ENCODE results near the gene DBN1. TPM values are rescaled to one million over a fixed set of nuclear protein-coding genes. Genes with fewer than 3 reads are reported as not detected.
"Not testable (repeated sequence)": the region's sequence is repeated elsewhere in the genome, so short reads cannot be mapped to it uniquely, and the experiment has no call there.

DBN1 gene
- total RNA-seq, 1 donor from 2014 or later, result 269 TPM

DNA sequence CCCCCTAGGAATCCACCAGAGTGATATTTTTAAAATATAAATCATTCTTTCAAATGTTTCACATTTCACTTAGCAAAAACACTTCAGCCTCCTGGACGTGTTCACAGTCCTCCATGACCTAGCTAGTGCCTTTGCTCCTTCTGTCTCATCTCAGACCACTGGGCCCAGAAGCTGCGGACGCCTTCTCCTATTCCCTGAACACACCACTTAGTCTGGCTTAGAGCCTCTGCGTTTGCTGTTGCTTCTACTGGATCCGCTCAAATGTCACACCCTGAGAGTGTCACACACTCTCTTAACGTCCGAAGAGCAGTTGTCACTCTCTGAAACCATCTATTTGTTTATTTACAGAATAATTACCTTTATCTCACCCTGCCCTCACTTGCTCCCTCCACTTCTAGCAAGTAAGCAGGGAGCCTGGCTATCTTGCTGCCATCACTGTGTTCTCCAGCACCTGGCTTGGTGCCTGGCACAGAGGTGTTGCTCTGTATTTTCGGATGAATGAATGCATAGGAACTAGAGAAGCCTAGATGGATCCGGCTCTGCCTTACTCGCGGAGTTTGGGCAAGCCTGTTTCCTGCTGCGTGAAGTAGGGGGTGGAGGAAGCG is 48.1 kb downstream of the DBN1 start:
- Mint-ChIP-seq H3K27ac (peak overlapping the region; percentile 97), H3K36me3 (no peaks in the 10 kb centered on the region), H3K9me3 (no peaks in the 10 kb centered on the region), H3K4me1 (ENCODE audit: unreplicated experiment) (peaks cover 21% of the 10 kb centered on the region), H3K27me3 (no peaks in the 10 kb centered on the region), H3K4me3 (peak overlapping the region; percentile 97)
- DNase-seq (ENCODE audit: extremely low spot score, unreplicated experiment), result no peak
- TF ChIP-seq, protein P1, sequence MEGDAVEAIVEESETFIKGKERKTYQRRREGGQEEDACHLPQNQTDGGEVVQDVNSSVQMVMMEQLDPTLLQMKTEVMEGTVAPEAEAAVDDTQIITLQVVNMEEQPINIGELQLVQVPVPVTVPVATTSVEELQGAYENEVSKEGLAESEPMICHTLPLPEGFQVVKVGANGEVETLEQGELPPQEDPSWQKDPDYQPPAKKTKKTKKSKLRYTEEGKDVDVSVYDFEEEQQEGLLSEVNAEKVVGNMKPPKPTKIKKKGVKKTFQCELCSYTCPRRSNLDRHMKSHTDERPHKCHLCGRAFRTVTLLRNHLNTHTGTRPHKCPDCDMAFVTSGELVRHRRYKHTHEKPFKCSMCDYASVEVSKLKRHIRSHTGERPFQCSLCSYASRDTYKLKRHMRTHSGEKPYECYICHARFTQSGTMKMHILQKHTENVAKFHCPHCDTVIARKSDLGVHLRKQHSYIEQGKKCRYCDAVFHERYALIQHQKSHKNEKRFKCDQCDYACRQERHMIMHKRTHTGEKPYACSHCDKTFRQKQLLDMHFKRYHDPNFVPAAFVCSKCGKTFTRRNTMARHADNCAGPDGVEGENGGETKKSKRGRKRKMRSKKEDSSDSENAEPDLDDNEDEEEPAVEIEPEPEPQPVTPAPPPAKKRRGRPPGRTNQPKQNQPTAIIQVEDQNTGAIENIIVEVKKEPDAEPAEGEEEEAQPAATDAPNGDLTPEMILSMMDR (conservative IDR thresholded peaks at IDR 0.05), result no peak

DNA sequence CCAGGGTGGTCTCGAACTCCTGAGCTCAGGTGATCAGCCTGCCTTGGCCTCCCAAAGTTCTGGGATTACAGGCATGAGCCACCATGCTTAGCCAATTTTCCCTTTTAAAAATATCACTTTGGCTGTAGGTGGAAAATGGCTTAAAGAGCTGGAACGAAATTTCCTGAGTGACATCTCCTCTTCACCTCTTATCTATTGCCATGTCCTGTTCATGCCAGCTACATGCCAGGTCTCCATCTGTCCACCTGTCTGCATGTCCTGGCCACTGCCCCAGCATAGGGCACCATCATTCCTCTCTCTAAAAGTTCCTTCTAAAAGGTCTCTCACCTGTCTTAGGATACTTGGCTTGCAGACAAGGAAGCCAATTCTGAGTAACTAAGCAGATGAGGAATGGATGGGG is 49.8 kb downstream of the DBN1 start:
- TF ChIP-seq, protein P1 (conservative IDR thresholded peaks at IDR 0.05), result no peak
- Mint-ChIP-seq H3K36me3 (no peaks in the 10 kb centered on the region), H3K27me3 (no peaks in the 10 kb centered on the region), H3K4me1 (ENCODE audit: unreplicated experiment) (peaks cover 12% of the 10 kb centered on the region), H3K4me3 (no peak overlapping the region), H3K9me3 (no peaks in the 10 kb centered on the region), H3K27ac (no peak overlapping the region)
- no peak for DNase-seq (ENCODE audit: extremely low spot score, unreplicated experiment)

DNA sequence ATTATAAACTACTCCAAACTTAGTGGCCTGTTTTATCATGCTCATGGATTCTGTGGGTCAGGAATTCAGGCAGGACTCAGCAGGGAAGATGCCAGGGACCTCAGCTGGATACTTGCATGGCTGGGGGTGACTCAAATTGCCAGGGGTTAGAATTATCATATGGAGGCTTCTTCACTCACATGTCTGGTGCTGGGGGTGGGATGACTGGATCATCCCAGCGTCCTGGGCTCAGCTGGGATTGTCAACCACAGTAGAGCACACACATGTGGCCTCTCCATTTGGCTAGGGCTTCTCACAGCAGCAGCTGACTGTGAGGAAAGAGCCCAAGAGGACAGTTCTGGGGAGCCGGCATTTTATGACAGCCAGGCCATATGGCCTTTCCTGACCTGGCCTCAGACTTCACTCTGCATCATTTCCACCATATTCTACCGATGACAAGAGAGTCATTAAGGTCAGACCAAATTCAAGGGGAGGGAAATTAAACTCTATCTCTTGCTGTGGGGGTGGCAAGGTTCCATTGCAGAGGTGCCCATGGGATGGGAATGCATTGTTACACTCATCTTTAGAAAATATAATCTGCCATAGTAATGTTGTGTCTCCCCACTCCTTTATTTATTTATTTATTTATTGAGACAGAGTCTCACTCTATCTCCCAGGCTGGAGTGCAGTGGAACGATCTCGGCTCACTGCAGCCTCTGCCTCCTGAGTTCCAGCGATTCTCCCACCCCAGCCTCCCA is 52.2 kb downstream of the DBN1 start:
- peaks cover 6% of the 10 kb centered on the region for H3K4me1 Mint-ChIP-seq (ENCODE audit: unreplicated experiment)
- no peak overlapping the region for H3K27ac Mint-ChIP-seq
- TF ChIP-seq, protein P1 (conservative IDR thresholded peaks at IDR 0.05), result no peak
- H3K27me3 Mint-ChIP-seq, result no peaks in the 10 kb centered on the region
- no peaks in the 10 kb centered on the region for H3K9me3 Mint-ChIP-seq
- no peaks in the 10 kb centered on the region for H3K36me3 Mint-ChIP-seq
- no peak for DNase-seq (ENCODE audit: extremely low spot score, unreplicated experiment)
- H3K4me3 Mint-ChIP-seq, result no peak overlapping the region

DNA sequence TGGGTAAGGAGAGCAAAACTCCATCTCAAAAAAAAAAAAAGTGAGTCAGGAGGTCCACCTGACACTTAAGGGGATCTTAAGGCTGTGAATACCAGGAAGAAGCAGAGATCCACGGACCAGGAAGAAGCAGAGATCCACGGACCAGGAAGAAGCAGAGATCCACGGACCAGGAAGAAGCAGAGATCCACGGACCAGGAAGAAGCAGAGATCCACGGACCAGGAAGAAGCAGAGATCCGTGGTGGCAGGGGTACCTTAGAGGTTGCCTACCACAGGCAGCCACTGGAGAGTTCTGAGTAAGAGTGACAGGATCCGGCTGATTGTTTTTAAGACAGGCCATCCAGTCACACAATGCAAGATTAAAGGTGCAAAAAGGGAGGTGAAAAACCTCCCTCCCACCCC is 53.0 kb downstream of the DBN1 start:
- not testable (repeated sequence) for H3K27ac Mint-ChIP-seq; DNase-seq (ENCODE audit: extremely low spot score, unreplicated experiment); H3K9me3 Mint-ChIP-seq; H3K4me3 Mint-ChIP-seq; H3K4me1 Mint-ChIP-seq (ENCODE audit: unreplicated experiment); H3K27me3 Mint-ChIP-seq; H3K36me3 Mint-ChIP-seq

DNA sequence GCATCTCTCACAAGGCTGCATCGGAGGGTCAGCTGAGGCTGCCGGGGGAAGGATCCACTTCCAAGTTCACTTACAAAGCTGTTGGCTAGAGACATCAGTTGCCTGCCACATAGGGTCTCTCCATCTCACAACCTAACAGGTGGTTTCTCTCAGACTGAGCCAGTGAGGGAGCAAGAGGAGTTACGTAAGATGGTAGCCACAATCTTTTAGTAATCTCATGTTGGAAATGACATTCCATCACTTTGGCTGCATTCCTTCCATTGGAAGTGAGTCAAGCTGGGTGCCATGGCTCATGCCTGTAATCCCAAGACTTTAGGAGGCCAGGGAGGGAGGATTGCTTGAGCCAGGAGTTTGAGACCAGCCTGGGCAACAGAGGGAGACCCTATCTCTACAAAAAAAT is 54.4 kb downstream of the DBN1 start:
- no peak overlapping the region for H3K4me3 Mint-ChIP-seq
- no peaks in the 10 kb centered on the region for H3K9me3 Mint-ChIP-seq
- DNase-seq (ENCODE audit: extremely low spot score, unreplicated experiment), result no peak
- TF ChIP-seq, protein P1 (conservative IDR thresholded peaks at IDR 0.05), result no peak
- H3K36me3 Mint-ChIP-seq, result no peaks in the 10 kb centered on the region
- H3K27me3 Mint-ChIP-seq, result peaks cover 5% of the 10 kb centered on the region
- H3K27ac Mint-ChIP-seq, result no peak overlapping the region
- no peaks in the 10 kb centered on the region for H3K4me1 Mint-ChIP-seq (ENCODE audit: unreplicated experiment)

DNA sequence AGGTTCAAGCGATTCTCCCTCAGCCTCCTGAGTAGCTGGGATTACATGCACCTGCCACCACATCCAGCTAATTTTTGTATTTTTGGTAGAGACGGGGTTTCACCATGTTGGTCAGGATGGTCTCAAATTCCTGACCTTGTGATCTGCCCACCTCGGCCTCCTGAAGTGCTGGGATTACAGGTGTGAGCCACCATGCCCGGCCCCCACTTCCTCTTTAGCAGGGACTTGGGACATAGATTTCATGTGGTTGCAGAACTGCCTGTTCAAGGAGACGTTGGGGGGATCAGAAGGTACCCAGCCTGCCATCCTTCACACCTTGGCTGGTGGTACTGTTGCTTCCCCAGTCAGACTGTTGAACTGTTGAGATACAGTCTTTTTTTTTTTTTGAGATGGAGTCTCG is 56.4 kb downstream of the DBN1 start:
- H3K27ac Mint-ChIP-seq; H3K36me3 Mint-ChIP-seq; H3K4me1 Mint-ChIP-seq (ENCODE audit: unreplicated experiment); DNase-seq (ENCODE audit: extremely low spot score, unreplicated experiment); H3K9me3 Mint-ChIP-seq; H3K4me3 Mint-ChIP-seq: not testable (repeated sequence)
- H3K27me3 Mint-ChIP-seq, result peaks cover 18% of the 10 kb centered on the region
